ENCODE data around the gene C15orf61.

- TF ChIP-seq, protein P1, sequence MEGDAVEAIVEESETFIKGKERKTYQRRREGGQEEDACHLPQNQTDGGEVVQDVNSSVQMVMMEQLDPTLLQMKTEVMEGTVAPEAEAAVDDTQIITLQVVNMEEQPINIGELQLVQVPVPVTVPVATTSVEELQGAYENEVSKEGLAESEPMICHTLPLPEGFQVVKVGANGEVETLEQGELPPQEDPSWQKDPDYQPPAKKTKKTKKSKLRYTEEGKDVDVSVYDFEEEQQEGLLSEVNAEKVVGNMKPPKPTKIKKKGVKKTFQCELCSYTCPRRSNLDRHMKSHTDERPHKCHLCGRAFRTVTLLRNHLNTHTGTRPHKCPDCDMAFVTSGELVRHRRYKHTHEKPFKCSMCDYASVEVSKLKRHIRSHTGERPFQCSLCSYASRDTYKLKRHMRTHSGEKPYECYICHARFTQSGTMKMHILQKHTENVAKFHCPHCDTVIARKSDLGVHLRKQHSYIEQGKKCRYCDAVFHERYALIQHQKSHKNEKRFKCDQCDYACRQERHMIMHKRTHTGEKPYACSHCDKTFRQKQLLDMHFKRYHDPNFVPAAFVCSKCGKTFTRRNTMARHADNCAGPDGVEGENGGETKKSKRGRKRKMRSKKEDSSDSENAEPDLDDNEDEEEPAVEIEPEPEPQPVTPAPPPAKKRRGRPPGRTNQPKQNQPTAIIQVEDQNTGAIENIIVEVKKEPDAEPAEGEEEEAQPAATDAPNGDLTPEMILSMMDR (IDR thresholded peaks at IDR 0.05 in 8 of 11, conservative IDR thresholded peaks at IDR 0.05 in 3 of 11): no peak
- TF ChIP-seq POLR2AphosphoS5 (IDR thresholded peaks at IDR 0.05): no peak
Measured at GRCh38 chr15:67547064-67547463, 26.1 kb downstream of the C15orf61 start.

Measured in spleen (tissue), 7 donors.